IPS-18a (cell line): Measurements from ENCODE around the gene NUBP1.

Experiments
- H3K27ac ChIP-seq: one replicate; pipeline ENCODE4 v1.5.1; 2013; ENCODE audit warnings: low read length
- H3K27me3 ChIP-seq: one replicate; pipeline ENCODE4 v1.6.1; 2013; ENCODE audit warnings: mild to moderate bottlenecking, low read length; ENCODE audit not compliant: control insufficient read depth, insufficient read depth
- H3K36me3 ChIP-seq: one replicate; pipeline ENCODE4 v1.6.1; 2013; ENCODE audit warnings: low read depth, low read length; ENCODE audit not compliant: control insufficient read depth
- H3K4me1 ChIP-seq: one replicate; pipeline ENCODE4 v1.6.1; 2013; ENCODE audit warnings: low read depth, low read length; ENCODE audit not compliant: control insufficient read depth
- H3K4me3 ChIP-seq: one replicate; pipeline ENCODE4 v1.5.1; 2013; ENCODE audit warnings: low read length
- H3K9ac ChIP-seq: one replicate; pipeline ENCODE4 v1.6.1; 2013; ENCODE audit warnings: mild to moderate bottlenecking, low read length, moderate library complexity
- H3K9me3 ChIP-seq: one replicate; pipeline ENCODE4 v1.6.1; 2013; ENCODE audit warnings: low read depth, low read length; ENCODE audit not compliant: control insufficient read depth

The NUBP1 gene

GRCh38 chr16:10753670-10754069, 10.0 kb downstream of the NUBP1 start:
- Histone ChIP-seq H3K4me3 (no peak overlapping the region), H3K36me3 (peaks cover 29% of the 10 kb centered on the region), H3K9ac (no peak overlapping the region), H3K9me3 (no peaks in the 10 kb centered on the region), H3K27ac (no peak overlapping the region), H3K27me3 (no peaks in the 10 kb centered on the region), H3K4me1 (no peaks in the 10 kb centered on the region)

- Histone ChIP-seq H3K27me3 (no peaks in the 10 kb centered on the region), H3K27ac (no peak overlapping the region), H3K9ac (no peak overlapping the region), H3K9me3 (no peaks in the 10 kb centered on the region), H3K4me1 (no peaks in the 10 kb centered on the region), H3K4me3 (no peak overlapping the region), H3K36me3 (peaks cover 31% of the 10 kb centered on the region)
Observed at GRCh38 chr16:10754941-10755340, 11.3 kb downstream of the NUBP1 start.

- Histone ChIP-seq H3K4me1 (no peaks in the 10 kb centered on the region), H3K9ac (no peak overlapping the region), H3K27ac (no peak overlapping the region), H3K9me3 (no peaks in the 10 kb centered on the region), H3K27me3 (no peaks in the 10 kb centered on the region), H3K4me3 (no peak overlapping the region), H3K36me3 (peaks cover 47% of the 10 kb centered on the region)
Observed at GRCh38 chr16:10756574-10756973, 12.9 kb downstream of the NUBP1 start.

- H3K27me3 ChIP-seq = no peaks in the 10 kb centered on the region
- H3K36me3 ChIP-seq = peaks cover 59% of the 10 kb centered on the region
- no peaks in the 10 kb centered on the region for H3K4me1 ChIP-seq
- no peaks in the 10 kb centered on the region for H3K9me3 ChIP-seq
- H3K27ac ChIP-seq = no peak overlapping the region
- H3K9ac ChIP-seq = no peak overlapping the region
- H3K4me3 ChIP-seq = no peak overlapping the region
Observed at GRCh38 chr16:10760858-10761257, 17.2 kb downstream of the NUBP1 start.

- no peaks in the 10 kb centered on the region for H3K4me1 ChIP-seq
- no peak overlapping the region for H3K4me3 ChIP-seq
- H3K36me3 ChIP-seq = peaks cover 58% of the 10 kb centered on the region
- H3K27me3 ChIP-seq = no peaks in the 10 kb centered on the region
- no peak overlapping the region for H3K9ac ChIP-seq
- no peak overlapping the region for H3K27ac ChIP-seq
- no peaks in the 10 kb centered on the region for H3K9me3 ChIP-seq
Observed at GRCh38 chr16:10761373-10761772, 17.7 kb downstream of the NUBP1 start.

- peaks cover 52% of the 10 kb centered on the region for H3K36me3 ChIP-seq
- no peak overlapping the region for H3K4me3 ChIP-seq
- no peak overlapping the region for H3K9ac ChIP-seq
- no peak overlapping the region for H3K27ac ChIP-seq
- no peaks in the 10 kb centered on the region for H3K9me3 ChIP-seq
- no peaks in the 10 kb centered on the region for H3K4me1 ChIP-seq
- no peaks in the 10 kb centered on the region for H3K27me3 ChIP-seq
Observed at GRCh38 chr16:10762336-10763016, 18.8 kb downstream of the NUBP1 start.

GRCh38 chr16:10763456-10763855, 19.8 kb downstream of the NUBP1 start:
- Histone ChIP-seq H3K36me3 (peaks cover 46% of the 10 kb centered on the region), H3K9ac (no peak overlapping the region), H3K27ac (no peak overlapping the region), H3K4me1 (no peaks in the 10 kb centered on the region), H3K4me3 (no peak overlapping the region), H3K9me3 (no peaks in the 10 kb centered on the region), H3K27me3 (no peaks in the 10 kb centered on the region)

- H3K36me3 ChIP-seq = peaks cover 26% of the 10 kb centered on the region
- no peaks in the 10 kb centered on the region for H3K27me3 ChIP-seq
- H3K4me1 ChIP-seq = no peaks in the 10 kb centered on the region
- H3K9ac ChIP-seq = no peak overlapping the region
- no peak overlapping the region for H3K27ac ChIP-seq
- H3K9me3 ChIP-seq = no peaks in the 10 kb centered on the region
- H3K4me3 ChIP-seq = no peak overlapping the region
Observed at GRCh38 chr16:10765772-10766171, 22.1 kb downstream of the NUBP1 start.

- Histone ChIP-seq H3K4me3 (no peak overlapping the region), H3K27me3 (no peaks in the 10 kb centered on the region), H3K4me1 (no peaks in the 10 kb centered on the region), H3K36me3 (peaks cover 15% of the 10 kb centered on the region), H3K9ac (no peak overlapping the region), H3K27ac (no peak overlapping the region), H3K9me3 (no peaks in the 10 kb centered on the region)
Observed at GRCh38 chr16:10767127-10767526, 23.5 kb downstream of the NUBP1 start.

- H3K4me1 ChIP-seq = no peaks in the 10 kb centered on the region
- no peak overlapping the region for H3K9ac ChIP-seq
- no peak overlapping the region for H3K27ac ChIP-seq
- no peaks in the 10 kb centered on the region for H3K9me3 ChIP-seq
- no peak overlapping the region for H3K4me3 ChIP-seq
- peaks cover 6% of the 10 kb centered on the region for H3K36me3 ChIP-seq
- H3K27me3 ChIP-seq = no peaks in the 10 kb centered on the region
Observed at GRCh38 chr16:10769381-10769780, 25.7 kb downstream of the NUBP1 start.

- Histone ChIP-seq H3K9ac (no peak overlapping the region), H3K9me3 (no peaks in the 10 kb centered on the region), H3K27me3 (no peaks in the 10 kb centered on the region), H3K27ac (no peak overlapping the region), H3K36me3 (peaks cover 6% of the 10 kb centered on the region), H3K4me3 (no peak overlapping the region), H3K4me1 (no peaks in the 10 kb centered on the region)
Observed at GRCh38 chr16:10770907-10771306, 27.3 kb downstream of the NUBP1 start.

GRCh38 chr16:10776280-10776679, 32.6 kb downstream of the NUBP1 start:
- H3K27ac ChIP-seq = no peak overlapping the region
- H3K9me3 ChIP-seq = no peaks in the 10 kb centered on the region
- no peaks in the 10 kb centered on the region for H3K27me3 ChIP-seq
- no peaks in the 10 kb centered on the region for H3K36me3 ChIP-seq
- no peaks in the 10 kb centered on the region for H3K4me1 ChIP-seq
- H3K4me3 ChIP-seq = no peak overlapping the region
- no peak overlapping the region for H3K9ac ChIP-seq
